GM21723 (cell line): ENCODE data around the gene MAGI1.

ENCODE experiments used
- ATAC-seq: cut with Tn5 transposase; IDR thresholded peaks from one replicate; pipeline ENCODE4 v1.9.1; 2021; ENCODE audit warnings: mild to moderate bottlenecking, moderate library complexity; ENCODE audit not compliant: unreplicated experiment

MAGI1 gene

GRCh38 chr3:65650247-65650646, 388.5 kb downstream of the MAGI1 start:
- ATAC-seq, result no peak

- no peak for ATAC-seq
Observed at GRCh38 chr3:65647369-65647768, 391.3 kb downstream of the MAGI1 start.

- no peak for ATAC-seq
Observed at GRCh38 chr3:65642883-65643282, 395.8 kb downstream of the MAGI1 start.

GRCh38 chr3:65641777-65642176, 396.9 kb downstream of the MAGI1 start:
- ATAC-seq, result no peak

- no peak for ATAC-seq
Observed at GRCh38 chr3:65641045-65641444, 397.7 kb downstream of the MAGI1 start.

GRCh38 chr3:65639444-65639843, 399.3 kb downstream of the MAGI1 start:
- no peak for ATAC-seq

- no peak for ATAC-seq
Observed at GRCh38 chr3:65638301-65638700, 400.4 kb downstream of the MAGI1 start.

GRCh38 chr3:65636326-65636725, 402.4 kb downstream of the MAGI1 start:
- no peak for ATAC-seq

GRCh38 chr3:65635657-65636056, 403.1 kb downstream of the MAGI1 start:
- ATAC-seq, result no peak

GRCh38 chr3:65633018-65633638, 405.6 kb downstream of the MAGI1 start:
- ATAC-seq, result no peak

- ATAC-seq, result no peak
Observed at GRCh38 chr3:65632414-65632813, 406.3 kb downstream of the MAGI1 start.

GRCh38 chr3:65628978-65629377, 409.7 kb downstream of the MAGI1 start:
- no peak for ATAC-seq

GRCh38 chr3:65627062-65627461, 411.7 kb downstream of the MAGI1 start:
- ATAC-seq, result no peak

- no peak for ATAC-seq
Observed at GRCh38 chr3:65625305-65625704, 413.4 kb downstream of the MAGI1 start.

GRCh38 chr3:65623362-65623761, 415.4 kb downstream of the MAGI1 start:
- ATAC-seq, result no peak

GRCh38 chr3:65619888-65620287, 418.8 kb downstream of the MAGI1 start:
- ATAC-seq, result no peak

- no peak for ATAC-seq
Observed at GRCh38 chr3:65619451-65619881, 419.3 kb downstream of the MAGI1 start.

- ATAC-seq, result no peak
Observed at GRCh38 chr3:65618599-65618998, 420.1 kb downstream of the MAGI1 start.

- no peak for ATAC-seq
Observed at GRCh38 chr3:65617787-65618186, 420.9 kb downstream of the MAGI1 start.

GRCh38 chr3:65617209-65617608, 421.5 kb downstream of the MAGI1 start:
- ATAC-seq, result no peak

- ATAC-seq, result no peak
Observed at GRCh38 chr3:65616563-65616962, 422.2 kb downstream of the MAGI1 start.

- ATAC-seq, result no peak
Observed at GRCh38 chr3:65615329-65615728, 423.4 kb downstream of the MAGI1 start.

GRCh38 chr3:65614585-65614984, 424.1 kb downstream of the MAGI1 start:
- no peak for ATAC-seq
